HCT116 (cell line): ENCODE data around the gene BRD9.

Experiments
- CEBPB ChIP-seq: IDR thresholded peaks from 2 replicates; pipeline ENCODE4 v1.6.1; 2012; ENCODE audit warnings: low read depth
- CTCF ChIP-seq, 3 experiments: fragments of 200-600 bp in 1 of 3; sonication (generic) in 1 of 3; IDR thresholded peaks in 2 of 3; conservative IDR thresholded peaks in 1 of 3; 2 replicates each; pipeline ENCODE4 v1.5.1; 2012 to 2017; ENCODE audit warnings: low read depth in 2 of 3, low read length in 2 of 3, antibody characterized with exemption in 1 of 3, borderline replicate concordance in 1 of 3, control low read depth in 1 of 3, mild to moderate bottlenecking in 1 of 3, mixed read lengths in 1 of 3, mixed run types in 1 of 3, moderate library complexity in 1 of 3; ENCODE audit not compliant: insufficient read depth in 1 of 3
- EGR1 ChIP-seq: IDR thresholded peaks from 2 replicates; pipeline ENCODE4 v1.6.1; 2012; ENCODE audit warnings: low read depth
- EZH2 ChIP-seq: fragments of 200-600 bp; sonication (generic); IDR thresholded peaks from 2 replicates; pipeline ENCODE4 v1.6.1; 2017; ENCODE audit warnings: antibody characterized with exemption, mixed run types
- EZH2phosphoT487 ChIP-seq: fragments of 200-600 bp; IDR thresholded peaks from 2 replicates; pipeline ENCODE4 v1.6.1; 2018; ENCODE audit warnings: antibody characterized with exemption, borderline replicate concordance
- JUND ChIP-seq: IDR thresholded peaks from 2 replicates; pipeline ENCODE4 v1.6.1; 2012
- POLR2A ChIP-seq: IDR thresholded peaks from 2 replicates; pipeline ENCODE4 v1.7.0; 2011; ENCODE audit warnings: borderline replicate concordance; ENCODE audit not compliant: insufficient read depth, insufficient read length; ENCODE audit errors: extremely low read depth
- REST ChIP-seq: IDR thresholded peaks from 2 replicates; pipeline ENCODE4 v1.6.1; 2012; ENCODE audit warnings: low read depth
- TCF7L2 ChIP-seq: IDR thresholded peaks from 2 replicates; pipeline ENCODE4 v1.7.0; 2011; ENCODE audit warnings: borderline replicate concordance, inconsistent platforms; ENCODE audit not compliant: insufficient read depth, insufficient read length; ENCODE audit errors: extremely low read depth
- ZFX ChIP-seq: fragments of 450-650 bp; IDR thresholded peaks from 2 replicates; pipeline ENCODE4 v1.6.1; 2017
- ZNF274 ChIP-seq: fragments of 200-500 bp; sonication (Bioruptor generic); IDR thresholded peaks from 2 replicates; pipeline ENCODE4 v1.6.1; 2014; ENCODE audit warnings: mild to moderate bottlenecking, low read depth, low read length, inconsistent platforms
- TF ChIP-seq, protein P1 (sequence below): IDR thresholded peaks from 2 replicates; pipeline ENCODE4 v1.6.1; 2012

DNA sequence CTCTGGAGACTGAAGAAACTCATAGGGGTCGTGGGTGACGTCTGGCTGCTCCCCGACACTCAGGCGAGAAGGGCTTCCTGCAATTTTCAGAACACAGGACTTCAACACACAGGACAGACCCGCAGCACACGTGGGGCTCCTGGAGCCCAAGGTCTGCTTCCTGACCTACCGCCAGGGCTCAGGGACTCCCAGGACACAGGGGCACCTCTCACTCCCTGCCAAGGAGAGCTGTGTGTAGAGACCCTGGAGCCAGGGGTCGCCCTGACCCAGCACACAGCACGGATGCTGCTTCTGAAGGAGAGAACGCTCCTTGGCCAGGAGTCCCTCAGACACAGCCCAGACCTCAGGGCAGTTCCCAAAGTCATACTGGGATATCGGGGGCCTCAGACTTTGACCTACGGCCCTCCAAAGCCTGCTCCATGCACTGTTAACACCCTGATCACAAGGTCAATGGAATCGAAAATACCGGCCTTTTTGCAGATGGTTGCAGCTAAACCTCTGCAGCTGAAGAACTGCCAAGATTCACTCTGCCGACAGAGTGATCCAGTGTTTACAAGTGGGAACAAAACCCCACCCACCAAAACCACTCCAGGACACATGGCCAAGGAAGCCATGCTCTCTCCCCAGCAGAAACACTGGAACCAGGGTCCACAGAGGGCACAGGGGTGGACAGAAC is 28.0 kb downstream of the BRD9 start:
- no peak for TF ChIP-seq CTCF (IDR thresholded peaks at IDR 0.05 in 2 of 3, conservative IDR thresholded peaks at IDR 0.05 in 1 of 3; ENCODE audit: borderline replicate concordance in 1 of 3, insufficient read depth in 1 of 3, low read depth in 2 of 3, low read length in 2 of 3)
- no peak for TF ChIP-seq JUND
- TF ChIP-seq EZH2, result no peak
- TF ChIP-seq, protein P1, sequence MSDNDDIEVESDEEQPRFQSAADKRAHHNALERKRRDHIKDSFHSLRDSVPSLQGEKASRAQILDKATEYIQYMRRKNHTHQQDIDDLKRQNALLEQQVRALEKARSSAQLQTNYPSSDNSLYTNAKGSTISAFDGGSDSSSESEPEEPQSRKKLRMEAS, result no peak
- TF ChIP-seq ZNF274, result no peak
- TF ChIP-seq POLR2A, result no peak
- TF ChIP-seq REST, result no peak
- no peak for TF ChIP-seq CEBPB
- no peak for TF ChIP-seq TCF7L2
- TF ChIP-seq EZH2phosphoT487, result no peak
- no peak for TF ChIP-seq EGR1
- no peak for TF ChIP-seq ZFX
